Muscle of back (tissue), 11 donors: ENCODE data around the gene SLC17A5. TPM values are rescaled to one million over a fixed set of nuclear protein-coding genes. Genes with fewer than 3 reads are reported as not detected.
"Not testable (repeated sequence)": the region's sequence is repeated elsewhere in the genome, so short reads cannot be mapped to it uniquely, and the experiment has no call there.

Source experiments
- DNase-seq, 3 donors: peaks; one replicate each; pipeline versions ENCODE4 v3.0.0 to v3.0.0-alpha.2; 2013
- polyA plus RNA-seq, 10 donors: library from polyadenylated mRNA; unstranded; fragments of 120-200 nt; gene quantifications; one replicate each; pipeline ENCODE4 v1.2.1, GENCODE V29; 2013; ENCODE audit not compliant: insufficient read length in 10 of 10

Gene SLC17A5
- polyA plus RNA-seq, 10 donors: 14.6 to 24.7 (median 18.4) TPM

- not testable (repeated sequence) for DNase-seq
Measured at GRCh38 chr6:73618082-73618481, 35.7 kb downstream of the SLC17A5 start.

- DNase-seq: no peak
Measured at GRCh38 chr6:73614802-73615201, 39.0 kb downstream of the SLC17A5 start.

GRCh38 chr6:73613806-73614536 is 39.8 kb downstream of the SLC17A5 start:
- DNase-seq: no peak

- no peak for DNase-seq
Measured at GRCh38 chr6:73612611-73613010, 41.2 kb downstream of the SLC17A5 start.

- peak; percentile 51 to 70 (median 59) for DNase-seq
Measured at GRCh38 chr6:73610444-73611275, 43.1 kb downstream of the SLC17A5 start.

GRCh38 chr6:73608761-73609160 is 45.0 kb downstream of the SLC17A5 start:
- no peak for DNase-seq

- DNase-seq: no peak
Measured at GRCh38 chr6:73606428-73606827, 47.4 kb downstream of the SLC17A5 start.

GRCh38 chr6:73604461-73604860 is 49.3 kb downstream of the SLC17A5 start:
- no peak for DNase-seq

- DNase-seq: no peak
Measured at GRCh38 chr6:73604020-73604419, 49.8 kb downstream of the SLC17A5 start.

GRCh38 chr6:73586416-73586974 is 67.3 kb downstream of the SLC17A5 start:
- DNase-seq: peak; percentile 38 to 82 (median 56)

- peak; percentile 72 to 87 (median 80) for DNase-seq
Measured at GRCh38 chr6:73585566-73586415, 68.0 kb downstream of the SLC17A5 start.

- no peak for DNase-seq
Measured at GRCh38 chr6:73581293-73581692, 72.5 kb downstream of the SLC17A5 start.

GRCh38 chr6:73580247-73581149 is 73.3 kb downstream of the SLC17A5 start:
- DNase-seq: peak; percentile 83 to 96 (median 91)

GRCh38 chr6:73579851-73580246 is 73.9 kb downstream of the SLC17A5 start:
- DNase-seq: peak; percentile 46 to 74 (median 73)

GRCh38 chr6:73579389-73579788 is 74.4 kb downstream of the SLC17A5 start:
- DNase-seq: no peak

- DNase-seq: no peak
Measured at GRCh38 chr6:73577676-73578075, 76.1 kb downstream of the SLC17A5 start.

GRCh38 chr6:73572531-73572930 is 81.3 kb downstream of the SLC17A5 start:
- not testable (repeated sequence) for DNase-seq

- not testable (repeated sequence) for DNase-seq
Measured at GRCh38 chr6:73571218-73572181, 82.3 kb downstream of the SLC17A5 start.

- DNase-seq: peak in 1 of 3 donors; percentile 40
Measured at GRCh38 chr6:73569121-73569520, 84.7 kb downstream of the SLC17A5 start.
